ENCODE data around the gene LIFR. TPM values are rescaled to one million over a fixed set of nuclear protein-coding genes. Genes with fewer than 3 reads are reported as not detected.

LIFR gene
- total and polyA plus RNA-seq, 10 donors: 6.8 to 191 (median 93.3) TPM

DNA sequence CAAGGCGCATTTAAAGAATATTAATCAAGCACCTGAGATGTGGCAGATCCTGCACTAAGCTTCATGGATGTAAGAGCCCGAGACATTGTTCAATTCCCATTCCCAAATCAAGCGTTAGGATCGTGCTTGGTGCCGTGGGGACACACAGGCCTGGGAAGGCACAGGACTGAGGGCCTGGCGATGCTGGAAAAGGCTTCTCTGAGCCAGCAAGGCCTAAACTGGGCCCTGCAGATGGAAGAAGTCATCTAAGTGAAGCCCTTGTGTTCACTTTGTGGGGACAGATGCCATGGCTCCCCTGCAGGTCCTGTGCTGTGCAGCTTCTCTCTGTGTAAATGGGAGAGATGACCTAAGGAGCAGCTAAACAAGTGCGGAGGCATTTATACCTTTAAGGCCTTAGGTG lies 83.9 kb downstream of the LIFR start:
- 90 to 94% (median 93%) methylated on average over 7 of the region's 7 CpGs for WGBS, 5 donors
- Histone ChIP-seq H3K4me1 (peaks cover 0 to 25% (median 12%) of the 10 kb centered on the region in 6 donors), H3K9me3 (no peaks in the 10 kb centered on the region), H3K4me3 (no peak overlapping the region), H3K27me3 (replicated peaks in 1 of 7) (peaks cover 0 to 91% (median 0%) of the 10 kb centered on the region in 7 donors), H3K36me3 (no peaks in the 10 kb centered on the region), H3K27ac (peak overlapping the region in 1 of 8 donors; percentile 25)
- intact Hi-C loops (cut with DNase I; ENCODE audit: low total_unique reads): no loop called here
- no peak for DNase-seq
- TF ChIP-seq POLR2A (IDR thresholded peaks at IDR 0.05) (no peak), POLR2AphosphoS5 (IDR thresholded peaks at IDR 0.05) (no peak)
- TF ChIP-seq, protein P1, sequence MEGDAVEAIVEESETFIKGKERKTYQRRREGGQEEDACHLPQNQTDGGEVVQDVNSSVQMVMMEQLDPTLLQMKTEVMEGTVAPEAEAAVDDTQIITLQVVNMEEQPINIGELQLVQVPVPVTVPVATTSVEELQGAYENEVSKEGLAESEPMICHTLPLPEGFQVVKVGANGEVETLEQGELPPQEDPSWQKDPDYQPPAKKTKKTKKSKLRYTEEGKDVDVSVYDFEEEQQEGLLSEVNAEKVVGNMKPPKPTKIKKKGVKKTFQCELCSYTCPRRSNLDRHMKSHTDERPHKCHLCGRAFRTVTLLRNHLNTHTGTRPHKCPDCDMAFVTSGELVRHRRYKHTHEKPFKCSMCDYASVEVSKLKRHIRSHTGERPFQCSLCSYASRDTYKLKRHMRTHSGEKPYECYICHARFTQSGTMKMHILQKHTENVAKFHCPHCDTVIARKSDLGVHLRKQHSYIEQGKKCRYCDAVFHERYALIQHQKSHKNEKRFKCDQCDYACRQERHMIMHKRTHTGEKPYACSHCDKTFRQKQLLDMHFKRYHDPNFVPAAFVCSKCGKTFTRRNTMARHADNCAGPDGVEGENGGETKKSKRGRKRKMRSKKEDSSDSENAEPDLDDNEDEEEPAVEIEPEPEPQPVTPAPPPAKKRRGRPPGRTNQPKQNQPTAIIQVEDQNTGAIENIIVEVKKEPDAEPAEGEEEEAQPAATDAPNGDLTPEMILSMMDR (IDR thresholded peaks at IDR 0.05 in 8 of 11, conservative IDR thresholded peaks at IDR 0.05 in 3 of 11): no peak

DNA sequence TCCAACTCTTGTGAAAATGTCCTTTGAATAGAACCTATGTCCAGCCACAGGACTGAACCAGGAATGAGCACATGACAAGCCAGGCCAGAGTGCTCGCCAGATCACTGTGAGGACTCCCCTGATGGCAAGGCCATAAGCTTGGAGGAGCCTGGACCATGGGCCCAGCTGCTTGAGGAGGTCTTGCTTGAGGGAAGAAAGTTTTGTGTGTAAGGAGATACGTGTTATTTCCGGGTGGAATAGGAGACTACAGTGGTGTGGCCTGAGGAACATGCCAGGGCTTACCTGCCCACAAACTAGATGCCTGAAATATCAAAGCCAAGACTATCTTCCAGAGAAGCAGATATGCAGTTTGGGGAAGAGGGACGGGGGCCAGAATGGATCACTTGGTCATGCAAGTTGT lies 84.7 kb downstream of the LIFR start:
- Histone ChIP-seq H3K36me3 (no peaks in the 10 kb centered on the region), H3K9me3 (no peaks in the 10 kb centered on the region), H3K4me1 (peaks cover 0 to 33% (median 18%) of the 10 kb centered on the region in 6 donors), H3K27ac (no peak overlapping the region), H3K4me3 (no peak overlapping the region), H3K27me3 (replicated peaks in 1 of 7) (peaks cover 0 to 91% (median 0%) of the 10 kb centered on the region in 7 donors)
- DNase-seq: no peak
- intact Hi-C loops (cut with DNase I; ENCODE audit: low total_unique reads): no loop called here
- 86 to 98% (median 93%) methylated on average over 4 of the region's 4 CpGs for WGBS, 5 donors
- TF ChIP-seq POLR2AphosphoS5 (IDR thresholded peaks at IDR 0.05) (no peak), POLR2A (IDR thresholded peaks at IDR 0.05) (no peak)
- TF ChIP-seq, protein P1 (IDR thresholded peaks at IDR 0.05 in 8 of 11, conservative IDR thresholded peaks at IDR 0.05 in 3 of 11): no peak

DNA sequence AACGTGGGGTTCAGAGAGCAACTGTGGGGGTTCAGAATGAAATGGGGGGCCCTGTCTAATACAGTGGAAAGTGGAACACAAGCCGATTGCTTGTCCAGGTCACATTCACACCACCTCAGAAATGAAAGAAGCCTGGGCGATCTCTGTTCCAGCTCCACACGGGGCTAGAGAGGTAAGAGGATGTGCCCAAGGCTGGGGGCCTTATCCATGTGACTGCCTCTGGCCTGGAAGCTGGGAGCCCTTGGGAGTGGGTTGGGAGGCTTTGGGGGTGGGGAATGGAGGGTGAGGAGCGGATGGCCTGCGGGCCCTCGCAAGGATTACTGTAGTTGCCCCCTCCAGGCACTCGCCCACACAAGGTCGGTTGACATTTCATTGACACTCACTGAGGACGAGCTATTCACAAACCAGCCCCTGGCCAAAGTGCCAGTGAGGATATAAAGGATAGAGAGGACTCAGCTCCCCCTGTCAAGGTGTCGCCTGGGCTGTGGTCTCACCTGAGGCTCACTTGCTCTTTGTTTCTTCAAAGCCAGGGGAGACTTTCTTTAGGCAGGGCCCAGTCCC lies 86.7 kb downstream of the LIFR start:
- WGBS, 5 donors: 77 to 90% (median 84%) methylated on average over 11 of the region's 11 CpGs
- TF ChIP-seq POLR2AphosphoS5 (IDR thresholded peaks at IDR 0.05): no peak
- TF ChIP-seq POLR2A (IDR thresholded peaks at IDR 0.05): no peak
- TF ChIP-seq, protein P1 (IDR thresholded peaks at IDR 0.05 in 8 of 11, conservative IDR thresholded peaks at IDR 0.05 in 3 of 11): no peak
- intact Hi-C loops (cut with DNase I; ENCODE audit: low total_unique reads): no loop called here
- H3K27ac ChIP-seq: peak overlapping the region in 7 of 8 donors; percentile 36 to 93 (median 85)
- no peaks in the 10 kb centered on the region for H3K9me3 ChIP-seq
- no peak for DNase-seq
- H3K27me3 ChIP-seq (replicated peaks in 1 of 7): peaks cover 0 to 94% (median 0%) of the 10 kb centered on the region in 7 donors
- H3K4me3 ChIP-seq: no peak overlapping the region
- peaks cover 0 to 46% (median 22%) of the 10 kb centered on the region in 6 donors for H3K4me1 ChIP-seq
- H3K36me3 ChIP-seq: no peaks in the 10 kb centered on the region

DNA sequence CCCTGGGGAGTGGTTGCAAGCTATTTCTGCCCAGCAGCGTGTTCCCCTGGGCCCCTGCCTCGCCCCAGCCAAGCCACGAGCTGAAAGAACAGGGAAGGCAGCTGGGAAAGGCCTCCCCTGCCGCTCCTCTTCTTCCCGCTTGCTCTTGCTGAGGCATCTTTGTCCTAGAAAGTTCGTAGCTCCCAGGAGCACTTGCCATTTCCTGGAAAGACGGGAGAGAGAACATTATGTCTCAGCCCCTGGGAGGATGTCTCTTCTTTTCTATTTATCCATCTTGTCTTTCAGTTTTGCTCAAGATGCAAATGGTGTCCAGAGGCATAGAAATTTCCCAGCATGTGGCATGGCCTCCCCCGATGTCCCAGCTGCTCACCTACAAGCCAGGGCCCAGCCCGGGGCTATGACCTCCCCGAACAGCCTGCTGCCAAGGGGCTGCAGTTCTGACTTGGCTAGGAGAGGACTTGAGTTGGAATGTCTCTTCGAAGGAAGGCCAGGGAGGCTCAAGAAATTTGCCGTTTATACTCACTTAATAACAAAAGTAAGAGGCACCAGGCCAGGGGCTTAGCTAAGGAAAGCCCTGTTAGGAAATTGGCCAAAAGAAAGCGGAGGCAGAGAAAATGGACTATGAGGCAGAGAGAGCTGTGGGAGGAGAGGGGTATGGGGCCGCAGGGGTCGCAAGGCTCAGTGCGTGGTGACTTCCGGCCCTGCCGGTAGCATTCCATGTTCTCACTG lies 87.3 kb downstream of the LIFR start:
- Histone ChIP-seq H3K27me3 (replicated peaks in 1 of 7) (peaks cover 0 to 93% (median 0%) of the 10 kb centered on the region in 7 donors), H3K4me3 (no peak overlapping the region), H3K9me3 (no peaks in the 10 kb centered on the region), H3K27ac (peak overlapping the region; percentile 36 to 93 (median 84)), H3K4me1 (peaks cover 0 to 52% (median 27%) of the 10 kb centered on the region in 6 donors), H3K36me3 (no peaks in the 10 kb centered on the region)
- TF ChIP-seq POLR2AphosphoS5 (IDR thresholded peaks at IDR 0.05) (peak; percentile 66 to 68 (median 67)), POLR2A (IDR thresholded peaks at IDR 0.05) (no peak)
- TF ChIP-seq, protein P1 (IDR thresholded peaks at IDR 0.05 in 8 of 11, conservative IDR thresholded peaks at IDR 0.05 in 3 of 11): no peak
- intact Hi-C loops (cut with DNase I; ENCODE audit: low total_unique reads): no loop called here
- WGBS, 5 donors: 68 to 78% (median 76%) methylated on average over 18 of the region's 18 CpGs
- no peak for DNase-seq
